HEK293 (cell line): ENCODE measurements around the gene LRRN4CL.
"Not testable (repeated sequence)": the region's sequence is repeated elsewhere in the genome, so short reads cannot be mapped to it uniquely, and the experiment has no call there.

Experiments used
- CTCF ChIP-seq: fragments of 450-650 bp; formaldehyde crosslinking; IDR thresholded peaks from 2 replicates; pipeline ENCODE4 v1.5.1; 2016; ENCODE audit warnings: missing biosample characterization, missing genetic modification characterization
- PRDM2 ChIP-seq: fragments of 450-650 bp; formaldehyde crosslinking; IDR thresholded peaks from 2 replicates; pipeline ENCODE4 v1.5.1; 2016; ENCODE audit warnings: missing biosample characterization, missing genetic modification characterization, borderline replicate concordance
- REST ChIP-seq: fragments of 450-650 bp; formaldehyde crosslinking; IDR thresholded peaks from 2 replicates; pipeline ENCODE4 v1.5.1; 2016; ENCODE audit warnings: missing biosample characterization, missing genetic modification characterization
- ZNF157 ChIP-seq: fragments of 450-650 bp; formaldehyde crosslinking; IDR thresholded peaks from 2 replicates; pipeline ENCODE4 v1.5.1; 2016; ENCODE audit warnings: missing biosample characterization, missing genetic modification characterization
- ZNF221 ChIP-seq: fragments of 450-650 bp; formaldehyde crosslinking; IDR thresholded peaks from 2 replicates; pipeline ENCODE4 v1.5.1; 2017; ENCODE audit warnings: missing biosample characterization, missing genetic modification characterization, borderline replicate concordance
- ZNF24 ChIP-seq: fragments of 450-650 bp; formaldehyde crosslinking; IDR thresholded peaks from 2 replicates; pipeline ENCODE4 v1.5.1; 2016; ENCODE audit warnings: missing biosample characterization, missing genetic modification characterization
- ZNF26 ChIP-seq: fragments of 450-650 bp; formaldehyde crosslinking; IDR thresholded peaks from 2 replicates; pipeline ENCODE4 v1.5.1; 2016; ENCODE audit warnings: missing biosample characterization, missing genetic modification characterization
- ZNF426 ChIP-seq: fragments of 450-650 bp; formaldehyde crosslinking; IDR thresholded peaks from 2 replicates; pipeline ENCODE4 v1.5.1; 2017; ENCODE audit warnings: missing biosample characterization, missing genetic modification characterization, mild to moderate bottlenecking, inconsistent platforms, moderate library complexity
- ZNF510 ChIP-seq: fragments of 450-650 bp; formaldehyde crosslinking; IDR thresholded peaks from 2 replicates; pipeline ENCODE4 v1.5.1; 2018; ENCODE audit warnings: mild to moderate bottlenecking, missing genetic modification characterization, missing biosample characterization; ENCODE audit not compliant: insufficient replicate concordance
- ZNF837 ChIP-seq: fragments of 450-650 bp; formaldehyde crosslinking; IDR thresholded peaks from 2 replicates; pipeline ENCODE4 v1.5.1; 2016; ENCODE audit warnings: missing biosample characterization, missing genetic modification characterization

- not testable (repeated sequence) for TF ChIP-seq CTCF (tag by site-specific recombination); ZNF510 (tag by site-specific recombination); ZNF26 (tag by site-specific recombination); REST (tag by site-specific recombination); PRDM2 (tag by site-specific recombination); ZNF157 (tag by site-specific recombination); ZNF24; ZNF221 (tag by site-specific recombination); ZNF837 (tag by site-specific recombination); ZNF426 (tag by site-specific recombination)
Measured at GRCh38 chr11:62693624-62694023, 4.3 kb upstream of the LRRN4CL start.
